HEK293 (cell line): ENCODE measurements around the gene TAF15.
A peak's percentile ranks its signal among the peaks of the same experiment; 100 is the strongest.

Experiments used
- ATF2 ChIP-seq: fragments of 450-650 bp; formaldehyde crosslinking; IDR thresholded peaks from 2 replicates; pipeline ENCODE4 v1.5.1; 2016; ENCODE audit warnings: missing biosample characterization, missing genetic modification characterization, low read depth
- BCL6B ChIP-seq: fragments of 450-650 bp; formaldehyde crosslinking; IDR thresholded peaks from 2 replicates; pipeline ENCODE4 v1.5.1; 2017; ENCODE audit warnings: missing biosample characterization, missing genetic modification characterization
- GLI2 ChIP-seq: fragments of 450-650 bp; formaldehyde crosslinking; IDR thresholded peaks from 2 replicates; pipeline ENCODE4; 2017; ENCODE audit warnings: missing biosample characterization, missing genetic modification characterization, low read depth, borderline replicate concordance
- ZBTB11 ChIP-seq: fragments of 450-650 bp; formaldehyde crosslinking; conservative IDR thresholded peaks from 2 replicates; pipeline ENCODE4 v1.5.1; 2016; ENCODE audit warnings: low read depth, missing biosample characterization, missing genetic modification characterization
- ZBTB20 ChIP-seq: fragments of 450-650 bp; formaldehyde crosslinking; IDR thresholded peaks from 2 replicates; pipeline ENCODE4 v1.5.1; 2016; ENCODE audit warnings: missing biosample characterization, missing genetic modification characterization
- ZNF16 ChIP-seq: fragments of 450-650 bp; formaldehyde crosslinking; IDR thresholded peaks from 2 replicates; pipeline ENCODE4 v1.5.1; 2016; ENCODE audit warnings: low read depth, missing biosample characterization, missing genetic modification characterization
- ZNF23 ChIP-seq: fragments of 450-650 bp; formaldehyde crosslinking; IDR thresholded peaks from 2 replicates; pipeline ENCODE4 v1.5.1; 2016; ENCODE audit warnings: missing biosample characterization, missing genetic modification characterization, borderline replicate concordance
- ZNF335 ChIP-seq: fragments of 450-650 bp; formaldehyde crosslinking; conservative IDR thresholded peaks from 2 replicates; pipeline ENCODE4 v1.5.1; 2016; ENCODE audit warnings: missing biosample characterization, missing genetic modification characterization
- ZNF548 ChIP-seq: fragments of 450-650 bp; formaldehyde crosslinking; IDR thresholded peaks from 2 replicates; pipeline ENCODE4 v1.5.1; 2016; ENCODE audit warnings: missing biosample characterization, missing genetic modification characterization
- ZNF645 ChIP-seq: fragments of 450-650 bp; formaldehyde crosslinking; IDR thresholded peaks from 2 replicates; pipeline ENCODE4; 2016; ENCODE audit warnings: missing biosample characterization, missing genetic modification characterization
- ZNF704 ChIP-seq: fragments of 450-650 bp; formaldehyde crosslinking; IDR thresholded peaks from 2 replicates; pipeline ENCODE4 v1.5.1; 2016; ENCODE audit warnings: missing biosample characterization, missing genetic modification characterization
- TF ChIP-seq, protein P1 (sequence below): fragments of 450-650 bp; formaldehyde crosslinking; IDR thresholded peaks from 2 replicates; pipeline ENCODE4 v1.5.1; 2016; ENCODE audit warnings: missing biosample characterization, missing genetic modification characterization
- TF ChIP-seq, protein P2 (sequence below): fragments of 450-650 bp; formaldehyde crosslinking; IDR thresholded peaks from 2 replicates; pipeline ENCODE4 v1.5.1; 2016; ENCODE audit warnings: missing biosample characterization, missing genetic modification characterization, borderline replicate concordance
- TF ChIP-seq, protein P3 (sequence below): fragments of 450-650 bp; formaldehyde crosslinking; IDR thresholded peaks from 2 replicates; pipeline ENCODE4 v1.5.1; 2016; ENCODE audit warnings: missing biosample characterization, missing genetic modification characterization, borderline replicate concordance

The TAF15 gene

GRCh38 chr17:35808962-35809854 lies at the start of gene TAF15 (continued):
- TF ChIP-seq ZNF645 (tag by site-specific recombination), result no peak
- no peak for TF ChIP-seq ZNF16 (tag by site-specific recombination)
- TF ChIP-seq ZNF548, result no peak
- no peak for TF ChIP-seq BCL6B
- TF ChIP-seq ZNF23, result no peak
- peak; percentile 83 for TF ChIP-seq ZNF335 (tag by site-specific recombination)
- peak; percentile 55; the same call in 1 of the 2 replicates for TF ChIP-seq ZBTB20
- TF ChIP-seq, protein P1, sequence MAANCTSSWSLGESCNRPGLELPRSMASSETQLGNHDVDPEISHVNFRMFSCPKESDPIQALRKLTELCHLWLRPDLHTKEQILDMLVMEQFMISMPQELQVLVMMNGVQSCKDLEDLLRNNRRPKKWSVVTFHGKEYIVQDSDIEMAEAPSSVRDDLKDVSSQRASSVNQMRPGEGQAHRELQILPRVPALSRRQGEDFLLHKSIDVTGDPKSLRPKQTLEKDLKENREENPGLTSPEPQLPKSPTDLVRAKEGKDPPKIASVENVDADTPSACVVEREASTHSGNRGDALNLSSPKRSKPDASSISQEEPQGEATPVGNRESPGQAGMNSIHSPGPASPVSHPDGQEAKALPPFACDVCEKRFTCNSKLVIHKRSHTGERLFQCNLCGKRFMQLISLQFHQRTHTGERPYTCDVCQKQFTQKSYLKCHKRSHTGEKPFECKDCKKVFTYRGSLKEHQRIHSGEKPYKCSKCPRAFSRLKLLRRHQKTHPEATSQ (tag by site-specific recombination), result peak; percentile 74
- TF ChIP-seq, protein P2, sequence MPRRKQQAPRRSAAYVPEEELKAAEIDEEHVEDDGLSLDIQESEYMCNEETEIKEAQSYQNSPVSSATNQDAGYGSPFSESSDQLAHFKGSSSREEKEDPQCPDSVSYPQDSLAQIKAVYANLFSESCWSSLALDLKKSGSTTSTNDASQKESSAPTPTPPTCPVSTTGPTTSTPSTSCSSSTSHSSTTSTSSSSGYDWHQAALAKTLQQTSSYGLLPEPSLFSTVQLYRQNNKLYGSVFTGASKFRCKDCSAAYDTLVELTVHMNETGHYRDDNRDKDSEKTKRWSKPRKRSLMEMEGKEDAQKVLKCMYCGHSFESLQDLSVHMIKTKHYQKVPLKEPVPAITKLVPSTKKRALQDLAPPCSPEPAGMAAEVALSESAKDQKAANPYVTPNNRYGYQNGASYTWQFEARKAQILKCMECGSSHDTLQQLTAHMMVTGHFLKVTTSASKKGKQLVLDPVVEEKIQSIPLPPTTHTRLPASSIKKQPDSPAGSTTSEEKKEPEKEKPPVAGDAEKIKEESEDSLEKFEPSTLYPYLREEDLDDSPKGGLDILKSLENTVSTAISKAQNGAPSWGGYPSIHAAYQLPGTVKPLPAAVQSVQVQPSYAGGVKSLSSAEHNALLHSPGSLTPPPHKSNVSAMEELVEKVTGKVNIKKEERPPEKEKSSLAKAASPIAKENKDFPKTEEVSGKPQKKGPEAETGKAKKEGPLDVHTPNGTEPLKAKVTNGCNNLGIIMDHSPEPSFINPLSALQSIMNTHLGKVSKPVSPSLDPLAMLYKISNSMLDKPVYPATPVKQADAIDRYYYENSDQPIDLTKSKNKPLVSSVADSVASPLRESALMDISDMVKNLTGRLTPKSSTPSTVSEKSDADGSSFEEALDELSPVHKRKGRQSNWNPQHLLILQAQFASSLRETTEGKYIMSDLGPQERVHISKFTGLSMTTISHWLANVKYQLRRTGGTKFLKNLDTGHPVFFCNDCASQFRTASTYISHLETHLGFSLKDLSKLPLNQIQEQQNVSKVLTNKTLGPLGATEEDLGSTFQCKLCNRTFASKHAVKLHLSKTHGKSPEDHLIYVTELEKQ (tag by site-specific recombination), result no peak
- TF ChIP-seq ATF2 (tag by site-specific recombination), result no peak
- TF ChIP-seq GLI2 (tag by site-specific recombination), result no peak
- TF ChIP-seq ZBTB11 (tag by site-specific recombination), result peak; percentile 55
- TF ChIP-seq, protein P3, sequence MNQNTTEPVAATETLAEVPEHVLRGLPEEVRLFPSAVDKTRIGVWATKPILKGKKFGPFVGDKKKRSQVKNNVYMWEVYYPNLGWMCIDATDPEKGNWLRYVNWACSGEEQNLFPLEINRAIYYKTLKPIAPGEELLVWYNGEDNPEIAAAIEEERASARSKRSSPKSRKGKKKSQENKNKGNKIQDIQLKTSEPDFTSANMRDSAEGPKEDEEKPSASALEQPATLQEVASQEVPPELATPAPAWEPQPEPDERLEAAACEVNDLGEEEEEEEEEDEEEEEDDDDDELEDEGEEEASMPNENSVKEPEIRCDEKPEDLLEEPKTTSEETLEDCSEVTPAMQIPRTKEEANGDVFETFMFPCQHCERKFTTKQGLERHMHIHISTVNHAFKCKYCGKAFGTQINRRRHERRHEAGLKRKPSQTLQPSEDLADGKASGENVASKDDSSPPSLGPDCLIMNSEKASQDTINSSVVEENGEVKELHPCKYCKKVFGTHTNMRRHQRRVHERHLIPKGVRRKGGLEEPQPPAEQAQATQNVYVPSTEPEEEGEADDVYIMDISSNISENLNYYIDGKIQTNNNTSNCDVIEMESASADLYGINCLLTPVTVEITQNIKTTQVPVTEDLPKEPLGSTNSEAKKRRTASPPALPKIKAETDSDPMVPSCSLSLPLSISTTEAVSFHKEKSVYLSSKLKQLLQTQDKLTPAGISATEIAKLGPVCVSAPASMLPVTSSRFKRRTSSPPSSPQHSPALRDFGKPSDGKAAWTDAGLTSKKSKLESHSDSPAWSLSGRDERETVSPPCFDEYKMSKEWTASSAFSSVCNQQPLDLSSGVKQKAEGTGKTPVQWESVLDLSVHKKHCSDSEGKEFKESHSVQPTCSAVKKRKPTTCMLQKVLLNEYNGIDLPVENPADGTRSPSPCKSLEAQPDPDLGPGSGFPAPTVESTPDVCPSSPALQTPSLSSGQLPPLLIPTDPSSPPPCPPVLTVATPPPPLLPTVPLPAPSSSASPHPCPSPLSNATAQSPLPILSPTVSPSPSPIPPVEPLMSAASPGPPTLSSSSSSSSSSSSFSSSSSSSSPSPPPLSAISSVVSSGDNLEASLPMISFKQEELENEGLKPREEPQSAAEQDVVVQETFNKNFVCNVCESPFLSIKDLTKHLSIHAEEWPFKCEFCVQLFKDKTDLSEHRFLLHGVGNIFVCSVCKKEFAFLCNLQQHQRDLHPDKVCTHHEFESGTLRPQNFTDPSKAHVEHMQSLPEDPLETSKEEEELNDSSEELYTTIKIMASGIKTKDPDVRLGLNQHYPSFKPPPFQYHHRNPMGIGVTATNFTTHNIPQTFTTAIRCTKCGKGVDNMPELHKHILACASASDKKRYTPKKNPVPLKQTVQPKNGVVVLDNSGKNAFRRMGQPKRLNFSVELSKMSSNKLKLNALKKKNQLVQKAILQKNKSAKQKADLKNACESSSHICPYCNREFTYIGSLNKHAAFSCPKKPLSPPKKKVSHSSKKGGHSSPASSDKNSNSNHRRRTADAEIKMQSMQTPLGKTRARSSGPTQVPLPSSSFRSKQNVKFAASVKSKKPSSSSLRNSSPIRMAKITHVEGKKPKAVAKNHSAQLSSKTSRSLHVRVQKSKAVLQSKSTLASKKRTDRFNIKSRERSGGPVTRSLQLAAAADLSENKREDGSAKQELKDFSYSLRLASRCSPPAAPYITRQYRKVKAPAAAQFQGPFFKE, result no peak
- no peak for TF ChIP-seq ZNF704 (tag by site-specific recombination)
